Testis (tissue), 2 donors: Measurements from ENCODE around the gene WT1.

ENCODE experiments used
- POLR2A ChIP-seq: fragments of 450-650 bp; IDR thresholded peaks from one replicate; pipeline ENCODE4 v1.6.1; 2017; ENCODE audit warnings: antibody characterized with exemption, mild to moderate bottlenecking, moderate library complexity
- TF ChIP-seq, protein P1 (sequence below), 3 experiments: fragments of 450-650 bp in 2 of 3; fragments of 200-600 bp in 1 of 3; sonication (generic) in 1 of 3; IDR thresholded peaks; one replicate each; pipeline ENCODE4 v1.5.1; 2016 to 2019; ENCODE audit warnings: antibody characterized with exemption in 3 of 3, mild to moderate bottlenecking in 2 of 3, moderate library complexity in 1 of 3

DNA sequence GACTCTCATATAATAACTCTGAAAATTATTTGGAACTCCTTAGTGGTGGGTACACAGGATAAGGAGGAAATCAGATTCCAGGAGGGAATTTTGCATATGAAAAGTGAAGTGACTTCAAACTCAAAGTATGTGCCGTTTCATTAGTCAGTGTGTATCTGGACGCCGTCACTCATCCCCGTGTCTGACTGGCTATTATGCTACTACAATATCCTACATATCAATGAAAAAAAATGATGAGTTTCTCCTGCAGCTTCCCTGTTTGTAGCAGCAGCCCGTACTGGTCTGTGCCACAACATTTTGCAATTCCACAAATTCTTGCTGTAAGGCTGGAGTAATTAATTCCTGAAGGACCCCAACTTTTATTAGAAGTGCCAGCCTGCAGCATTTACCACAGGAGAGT lies 16.5 kb downstream of the WT1 start:
- TF ChIP-seq, protein P1, sequence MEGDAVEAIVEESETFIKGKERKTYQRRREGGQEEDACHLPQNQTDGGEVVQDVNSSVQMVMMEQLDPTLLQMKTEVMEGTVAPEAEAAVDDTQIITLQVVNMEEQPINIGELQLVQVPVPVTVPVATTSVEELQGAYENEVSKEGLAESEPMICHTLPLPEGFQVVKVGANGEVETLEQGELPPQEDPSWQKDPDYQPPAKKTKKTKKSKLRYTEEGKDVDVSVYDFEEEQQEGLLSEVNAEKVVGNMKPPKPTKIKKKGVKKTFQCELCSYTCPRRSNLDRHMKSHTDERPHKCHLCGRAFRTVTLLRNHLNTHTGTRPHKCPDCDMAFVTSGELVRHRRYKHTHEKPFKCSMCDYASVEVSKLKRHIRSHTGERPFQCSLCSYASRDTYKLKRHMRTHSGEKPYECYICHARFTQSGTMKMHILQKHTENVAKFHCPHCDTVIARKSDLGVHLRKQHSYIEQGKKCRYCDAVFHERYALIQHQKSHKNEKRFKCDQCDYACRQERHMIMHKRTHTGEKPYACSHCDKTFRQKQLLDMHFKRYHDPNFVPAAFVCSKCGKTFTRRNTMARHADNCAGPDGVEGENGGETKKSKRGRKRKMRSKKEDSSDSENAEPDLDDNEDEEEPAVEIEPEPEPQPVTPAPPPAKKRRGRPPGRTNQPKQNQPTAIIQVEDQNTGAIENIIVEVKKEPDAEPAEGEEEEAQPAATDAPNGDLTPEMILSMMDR (IDR thresholded peaks at IDR 0.05): no peak
- no peak for TF ChIP-seq POLR2A
